Measurements from ENCODE around the gene SMC6.

Gene SMC6

GRCh38 chr2:17652681-17653394, 100.8 kb downstream of the SMC6 start:
- no peak for DNase-seq (ENCODE audit: low spot score)
- in situ Hi-C loops (cut with MboI; ENCODE audit: low pct_unique_long_range_greater_than_20kb, low sequenced_read_pairs, unreplicated experiment): no loop called here
- TF ChIP-seq, protein P1, sequence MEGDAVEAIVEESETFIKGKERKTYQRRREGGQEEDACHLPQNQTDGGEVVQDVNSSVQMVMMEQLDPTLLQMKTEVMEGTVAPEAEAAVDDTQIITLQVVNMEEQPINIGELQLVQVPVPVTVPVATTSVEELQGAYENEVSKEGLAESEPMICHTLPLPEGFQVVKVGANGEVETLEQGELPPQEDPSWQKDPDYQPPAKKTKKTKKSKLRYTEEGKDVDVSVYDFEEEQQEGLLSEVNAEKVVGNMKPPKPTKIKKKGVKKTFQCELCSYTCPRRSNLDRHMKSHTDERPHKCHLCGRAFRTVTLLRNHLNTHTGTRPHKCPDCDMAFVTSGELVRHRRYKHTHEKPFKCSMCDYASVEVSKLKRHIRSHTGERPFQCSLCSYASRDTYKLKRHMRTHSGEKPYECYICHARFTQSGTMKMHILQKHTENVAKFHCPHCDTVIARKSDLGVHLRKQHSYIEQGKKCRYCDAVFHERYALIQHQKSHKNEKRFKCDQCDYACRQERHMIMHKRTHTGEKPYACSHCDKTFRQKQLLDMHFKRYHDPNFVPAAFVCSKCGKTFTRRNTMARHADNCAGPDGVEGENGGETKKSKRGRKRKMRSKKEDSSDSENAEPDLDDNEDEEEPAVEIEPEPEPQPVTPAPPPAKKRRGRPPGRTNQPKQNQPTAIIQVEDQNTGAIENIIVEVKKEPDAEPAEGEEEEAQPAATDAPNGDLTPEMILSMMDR (IDR thresholded peaks at IDR 0.05; ENCODE audit: extremely low read depth, insufficient read depth, missing control alignments): no peak

- TF ChIP-seq, protein P1 (IDR thresholded peaks at IDR 0.05; ENCODE audit: extremely low read depth, insufficient read depth, missing control alignments): no peak
- DNase-seq (ENCODE audit: low spot score): no peak
- in situ Hi-C loops (cut with MboI; ENCODE audit: low pct_unique_long_range_greater_than_20kb, low sequenced_read_pairs, unreplicated experiment): no loop called here
Measured at GRCh38 chr2:17649026-17649425, 104.6 kb downstream of the SMC6 start.

GRCh38 chr2:17648581-17648980, 105.0 kb downstream of the SMC6 start:
- in situ Hi-C loops (cut with MboI; ENCODE audit: low pct_unique_long_range_greater_than_20kb, low sequenced_read_pairs, unreplicated experiment): no loop called here
- DNase-seq (ENCODE audit: low spot score): no peak
- TF ChIP-seq, protein P1 (IDR thresholded peaks at IDR 0.05; ENCODE audit: extremely low read depth, insufficient read depth, missing control alignments): no peak

GRCh38 chr2:17646838-17647701, 106.5 kb downstream of the SMC6 start:
- DNase-seq (ENCODE audit: low spot score): no peak
- in situ Hi-C loops (cut with MboI; ENCODE audit: low pct_unique_long_range_greater_than_20kb, low sequenced_read_pairs, unreplicated experiment): no loop called here
- TF ChIP-seq, protein P1 (IDR thresholded peaks at IDR 0.05; ENCODE audit: extremely low read depth, insufficient read depth, missing control alignments): no peak

- in situ Hi-C loops (cut with MboI; ENCODE audit: low pct_unique_long_range_greater_than_20kb, low sequenced_read_pairs, unreplicated experiment): no loop called here
- DNase-seq (ENCODE audit: low spot score): peak; percentile 66
- TF ChIP-seq, protein P1 (IDR thresholded peaks at IDR 0.05; ENCODE audit: extremely low read depth, insufficient read depth, missing control alignments): peak; percentile 89
Measured at GRCh38 chr2:17646081-17646554, 107.5 kb downstream of the SMC6 start.

GRCh38 chr2:17644997-17645720, 108.5 kb downstream of the SMC6 start:
- TF ChIP-seq, protein P1 (IDR thresholded peaks at IDR 0.05; ENCODE audit: extremely low read depth, insufficient read depth, missing control alignments): no peak
- in situ Hi-C loops (cut with MboI; ENCODE audit: low pct_unique_long_range_greater_than_20kb, low sequenced_read_pairs, unreplicated experiment): no loop called here
- DNase-seq (ENCODE audit: low spot score): no peak

Data from GM13977 (cell line).